ENCODE results near the gene C4orf50.

DNA sequence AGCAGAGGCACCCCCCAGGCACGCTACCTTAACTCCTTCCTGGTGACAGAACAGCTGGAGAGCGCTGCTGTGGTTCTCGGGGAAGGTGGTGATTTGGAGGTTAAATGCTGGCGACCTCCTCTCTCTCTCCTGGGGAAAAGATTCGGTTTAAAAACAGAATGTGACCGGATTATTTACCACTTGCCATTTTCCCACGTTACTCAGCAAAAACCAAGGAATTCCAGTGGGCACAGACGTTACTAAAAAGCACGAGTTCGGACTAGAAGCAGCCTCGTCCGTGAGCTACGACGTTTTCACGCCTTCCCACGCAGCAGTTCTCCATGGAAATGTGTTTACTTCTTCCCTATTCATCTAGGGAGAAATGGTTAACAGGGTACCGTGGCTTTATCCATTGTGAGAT, 32.3 kb upstream of the C4orf50 start:
- TF ChIP-seq, protein P1, sequence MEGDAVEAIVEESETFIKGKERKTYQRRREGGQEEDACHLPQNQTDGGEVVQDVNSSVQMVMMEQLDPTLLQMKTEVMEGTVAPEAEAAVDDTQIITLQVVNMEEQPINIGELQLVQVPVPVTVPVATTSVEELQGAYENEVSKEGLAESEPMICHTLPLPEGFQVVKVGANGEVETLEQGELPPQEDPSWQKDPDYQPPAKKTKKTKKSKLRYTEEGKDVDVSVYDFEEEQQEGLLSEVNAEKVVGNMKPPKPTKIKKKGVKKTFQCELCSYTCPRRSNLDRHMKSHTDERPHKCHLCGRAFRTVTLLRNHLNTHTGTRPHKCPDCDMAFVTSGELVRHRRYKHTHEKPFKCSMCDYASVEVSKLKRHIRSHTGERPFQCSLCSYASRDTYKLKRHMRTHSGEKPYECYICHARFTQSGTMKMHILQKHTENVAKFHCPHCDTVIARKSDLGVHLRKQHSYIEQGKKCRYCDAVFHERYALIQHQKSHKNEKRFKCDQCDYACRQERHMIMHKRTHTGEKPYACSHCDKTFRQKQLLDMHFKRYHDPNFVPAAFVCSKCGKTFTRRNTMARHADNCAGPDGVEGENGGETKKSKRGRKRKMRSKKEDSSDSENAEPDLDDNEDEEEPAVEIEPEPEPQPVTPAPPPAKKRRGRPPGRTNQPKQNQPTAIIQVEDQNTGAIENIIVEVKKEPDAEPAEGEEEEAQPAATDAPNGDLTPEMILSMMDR (IDR thresholded peaks at IDR 0.05): no peak
- no peak for TF ChIP-seq POLR2A (IDR thresholded peaks at IDR 0.05)

Data from vagina (tissue), 2 donors.